GOT3 (cell line): ENCODE data around the gene KREMEN2.

Source experiments
- DNase-seq: peaks from one replicate; lab custom pipeline; 2025; ENCODE audit warnings: mixed read lengths; lab: John Stamatoyannopoulos, UW

The KREMEN2 gene

GRCh38 chr16:2977440-2977839, 13.4 kb downstream of the KREMEN2 start:
- DNase-seq: no peak

- DNase-seq: no peak
Observed at GRCh38 chr16:2979669-2980226, 15.7 kb downstream of the KREMEN2 start.

GRCh38 chr16:2980227-2981176, 16.4 kb downstream of the KREMEN2 start, which contains the start of gene PKMYT1:
Gene PKMYT1 (minus strand): TSS chr16:2980446. CDS start chr16:2979657, 789 bp downstream.
- DNase-seq: peak; percentile 87

GRCh38 chr16:2981177-2981898, 17.3 kb downstream of the KREMEN2 start:
- DNase-seq: no peak

- DNase-seq: no peak
Observed at GRCh38 chr16:2981899-2982250, 17.8 kb downstream of the KREMEN2 start.

- no peak for DNase-seq
Observed at GRCh38 chr16:2982402-2982801, 18.3 kb downstream of the KREMEN2 start.

- peak; percentile 52 for DNase-seq
Observed at GRCh38 chr16:2983706-2984136, 19.6 kb downstream of the KREMEN2 start.

- no peak for DNase-seq
Observed at GRCh38 chr16:2985462-2985861, 21.4 kb downstream of the KREMEN2 start.

GRCh38 chr16:2985893-2986355, 21.8 kb downstream of the KREMEN2 start:
- no peak for DNase-seq

- no peak for DNase-seq
Observed at GRCh38 chr16:2986623-2987188, 22.6 kb downstream of the KREMEN2 start.

- no peak for DNase-seq
Observed at GRCh38 chr16:2987286-2987685, 23.2 kb downstream of the KREMEN2 start.

GRCh38 chr16:2987833-2988232, 23.8 kb downstream of the KREMEN2 start:
- DNase-seq: no peak

- no peak for DNase-seq
Observed at GRCh38 chr16:2988590-2989099, 24.6 kb downstream of the KREMEN2 start.

GRCh38 chr16:2990891-2991290, 26.8 kb downstream of the KREMEN2 start:
- no peak for DNase-seq

GRCh38 chr16:2991566-2992261, 27.6 kb downstream of the KREMEN2 start:
- DNase-seq: no peak

- no peak for DNase-seq
Observed at GRCh38 chr16:2992383-2993081, 28.5 kb downstream of the KREMEN2 start.

GRCh38 chr16:2996298-2996697, 32.2 kb downstream of the KREMEN2 start:
- DNase-seq: no peak

GRCh38 chr16:2999929-3000328, 35.9 kb downstream of the KREMEN2 start:
- no peak for DNase-seq

GRCh38 chr16:3000540-3000939, 36.5 kb downstream of the KREMEN2 start:
- DNase-seq: no peak

- DNase-seq: no peak
Observed at GRCh38 chr16:3001316-3001715, 37.2 kb downstream of the KREMEN2 start.
